Forelimb muscle (tissue), 1 donor: Measurements from ENCODE around the gene FOXP1. TPM values are rescaled to one million over a fixed set of nuclear protein-coding genes. Genes with fewer than 3 reads are reported as not detected.

Experiments
- DNase-seq: peaks from one replicate; pipeline ENCODE4 v3.0.0-alpha.2; 2013; ENCODE audit warnings: low read depth
- polyA plus RNA-seq: library from polyadenylated mRNA; unstranded; fragments of 120-200 nt; gene quantifications from one replicate; pipeline ENCODE4 v1.2.1, GENCODE V29; 2013; ENCODE audit not compliant: insufficient read length

FOXP1 gene
- polyA plus RNA-seq, 1 donor: 15.8 TPM

DNA sequence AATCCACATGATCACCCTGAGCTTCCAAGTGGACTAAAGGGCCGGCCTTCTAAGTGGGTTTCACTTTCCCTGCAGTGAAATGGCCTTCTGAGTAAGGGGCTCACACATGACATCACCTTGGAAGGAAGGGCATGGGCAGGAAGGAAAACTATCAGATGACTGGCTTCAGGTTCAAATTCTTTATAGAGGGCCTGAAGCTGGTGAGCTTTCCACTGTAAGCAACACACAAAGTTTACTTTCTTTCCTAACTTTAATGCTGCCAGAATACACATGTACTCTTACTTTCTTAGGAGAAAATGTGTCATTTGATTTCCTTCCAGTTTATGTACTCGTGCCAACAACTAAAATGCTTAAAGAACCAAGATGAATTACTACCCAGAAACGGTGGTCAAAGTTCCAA lies 475.6 kb downstream of the FOXP1 start:
- DNase-seq: no peak

GRCh38 chr3:71104976-71105375 lies 478.6 kb downstream of the FOXP1 start:
- DNase-seq: no peak

DNA sequence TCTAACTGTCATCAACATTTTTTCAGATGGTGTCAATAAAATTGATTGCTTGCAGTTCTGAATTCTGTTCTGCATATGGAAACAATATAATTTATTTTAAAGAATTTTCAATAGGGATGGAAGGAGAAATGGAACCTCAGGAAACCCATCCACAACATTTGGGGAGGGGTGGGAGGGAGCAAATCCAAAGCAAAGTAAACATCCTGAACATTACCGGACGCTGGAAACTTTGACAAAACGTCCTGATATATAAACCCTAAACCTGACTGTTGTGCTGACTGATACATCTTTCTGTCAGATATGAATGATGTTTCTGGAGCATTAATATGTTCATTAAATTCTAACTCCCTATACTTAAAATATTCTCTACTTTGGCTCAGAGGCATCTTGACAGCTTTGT lies 479.0 kb downstream of the FOXP1 start:
- DNase-seq: no peak

DNA sequence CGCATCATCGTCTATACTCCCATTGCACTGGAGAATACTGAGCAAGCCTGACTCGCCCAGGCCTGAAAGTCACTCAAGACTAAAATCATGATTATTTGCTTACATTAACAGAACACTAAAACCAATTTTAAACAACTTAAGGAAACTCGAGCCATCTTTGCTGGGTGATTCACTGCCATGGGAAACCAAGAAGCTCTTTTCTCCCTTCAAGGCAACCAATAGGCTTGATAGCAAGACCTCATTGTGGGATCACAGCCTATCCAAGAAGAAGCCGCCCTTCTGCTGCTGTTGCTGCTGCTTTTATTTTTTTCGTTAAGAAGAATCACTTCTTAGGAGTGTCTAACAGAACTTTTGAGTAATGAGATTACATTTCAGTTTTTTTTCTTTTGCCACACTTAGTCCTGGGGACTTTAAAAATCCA lies 479.4 kb downstream of the FOXP1 start:
- DNase-seq: peak; percentile 38

DNA sequence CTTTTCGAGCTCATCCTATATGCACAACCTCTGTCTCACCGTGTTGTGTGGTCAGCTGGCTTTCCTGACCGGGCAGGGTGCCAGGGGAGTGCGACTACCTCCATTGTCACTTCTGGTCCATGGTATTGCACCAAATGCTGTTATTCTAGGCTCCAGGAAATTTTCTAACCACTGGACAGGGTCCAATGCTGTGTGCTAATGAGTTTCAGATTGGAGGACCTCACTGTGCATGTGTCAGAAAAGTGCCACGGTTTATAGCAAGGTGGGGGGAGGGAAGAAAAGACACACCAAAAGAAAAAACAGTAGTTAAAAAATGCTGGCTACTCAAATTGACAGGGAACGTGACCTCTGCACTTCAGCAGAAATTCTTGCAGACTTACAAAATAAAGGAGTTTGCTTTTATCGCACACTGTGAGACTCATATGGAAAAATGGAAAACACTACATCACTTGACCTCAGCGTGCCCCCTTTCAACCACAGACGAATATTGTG lies 480.1 kb downstream of the FOXP1 start:
- DNase-seq: no peak

DNA sequence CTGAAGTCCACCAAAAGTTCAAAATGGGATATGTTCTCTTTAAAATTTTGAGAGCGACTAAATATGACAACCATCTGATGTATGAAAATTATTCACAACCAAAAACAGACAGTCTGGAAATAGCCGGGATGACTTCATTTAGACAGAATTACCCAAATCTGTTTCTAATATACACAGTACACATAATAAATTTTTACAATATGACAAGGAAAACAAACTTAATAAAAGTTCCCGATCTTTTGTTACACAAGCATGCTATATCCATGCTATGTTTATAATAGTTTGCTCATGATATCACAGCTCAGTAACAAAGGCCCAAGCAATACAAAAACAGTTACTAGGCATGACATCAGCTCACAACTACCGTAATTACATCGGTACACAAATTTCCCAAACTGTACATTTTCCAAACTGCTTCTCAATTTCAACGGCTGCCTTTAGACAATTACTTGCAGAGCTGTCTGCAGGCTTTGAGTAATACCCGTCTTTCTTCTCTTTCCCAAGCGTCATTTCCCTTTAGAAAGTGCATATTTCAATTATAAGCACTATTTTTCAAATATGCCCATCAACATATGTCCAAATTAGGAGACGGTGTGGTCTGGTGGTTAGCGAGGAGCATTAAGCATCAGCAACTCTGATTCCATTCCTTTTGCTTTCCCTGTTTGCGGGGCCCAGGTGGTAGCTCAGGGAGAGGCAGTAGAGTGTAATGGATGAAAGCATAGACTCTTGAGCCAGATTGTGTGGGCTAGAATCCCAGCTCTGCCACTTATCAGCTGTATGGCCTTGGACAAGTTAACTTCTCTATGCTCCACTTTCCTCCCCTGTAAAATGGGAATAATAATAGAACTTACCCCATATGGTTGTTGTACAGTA lies 481.2 kb downstream of the FOXP1 start:
- DNase-seq: peak; percentile 87

GRCh38 chr3:71101626-71102025 lies 481.9 kb downstream of the FOXP1 start:
- DNase-seq: no peak

DNA sequence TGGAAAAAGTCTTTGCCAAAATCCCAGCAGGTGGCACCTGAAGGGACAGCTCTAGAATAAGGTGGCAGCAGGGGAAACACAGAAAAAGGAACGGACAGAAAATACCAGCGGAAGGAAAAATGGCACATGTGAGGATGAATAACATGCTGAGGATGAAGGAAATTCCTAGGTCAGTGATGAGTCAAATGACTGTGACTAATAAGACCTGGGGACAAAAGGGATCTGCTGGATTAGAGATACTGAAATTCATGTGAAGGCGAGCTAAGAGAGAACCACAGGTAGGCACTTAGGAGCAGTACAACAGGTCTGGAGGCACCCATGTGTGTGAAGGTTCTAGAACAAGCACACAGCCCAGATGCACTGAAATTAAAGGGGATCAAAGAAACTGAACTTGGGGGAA lies 482.5 kb downstream of the FOXP1 start:
- no peak for DNase-seq

DNA sequence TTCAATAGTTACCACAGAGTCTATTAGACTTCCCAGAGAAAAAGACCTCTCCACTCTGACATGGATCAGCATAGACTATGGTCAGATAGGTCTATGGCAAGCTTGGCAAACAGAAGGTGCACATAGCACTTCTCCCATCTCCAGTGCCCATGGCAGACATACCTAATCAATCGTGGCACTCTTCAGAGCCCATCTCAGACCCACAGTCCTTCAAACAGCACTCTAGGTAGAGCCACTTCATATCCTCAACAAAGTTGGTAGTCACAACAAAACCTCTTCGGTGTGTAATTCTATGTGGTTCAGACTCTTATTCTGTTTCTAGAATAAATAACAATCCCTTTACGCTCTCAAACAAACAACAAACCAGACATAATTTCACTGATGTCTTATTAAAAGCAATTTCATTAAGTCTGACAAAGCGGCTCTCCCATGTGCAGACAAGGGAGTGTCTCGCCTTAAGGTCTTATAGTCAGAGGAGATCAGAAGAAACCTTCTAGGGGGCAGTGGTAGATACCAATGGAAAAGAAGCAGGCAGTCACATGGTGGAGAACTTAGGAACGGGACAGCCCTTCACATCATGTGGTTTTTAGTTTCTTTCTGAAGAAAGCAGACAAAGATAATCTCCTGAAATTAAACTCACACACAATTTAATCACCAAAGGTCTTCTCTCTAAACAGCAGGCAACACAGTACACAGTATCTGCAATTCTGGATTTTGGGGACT lies 483.4 kb downstream of the FOXP1 start:
- DNase-seq: no peak

GRCh38 chr3:71097557-71097956 lies 486.0 kb downstream of the FOXP1 start:
- no peak for DNase-seq

DNA sequence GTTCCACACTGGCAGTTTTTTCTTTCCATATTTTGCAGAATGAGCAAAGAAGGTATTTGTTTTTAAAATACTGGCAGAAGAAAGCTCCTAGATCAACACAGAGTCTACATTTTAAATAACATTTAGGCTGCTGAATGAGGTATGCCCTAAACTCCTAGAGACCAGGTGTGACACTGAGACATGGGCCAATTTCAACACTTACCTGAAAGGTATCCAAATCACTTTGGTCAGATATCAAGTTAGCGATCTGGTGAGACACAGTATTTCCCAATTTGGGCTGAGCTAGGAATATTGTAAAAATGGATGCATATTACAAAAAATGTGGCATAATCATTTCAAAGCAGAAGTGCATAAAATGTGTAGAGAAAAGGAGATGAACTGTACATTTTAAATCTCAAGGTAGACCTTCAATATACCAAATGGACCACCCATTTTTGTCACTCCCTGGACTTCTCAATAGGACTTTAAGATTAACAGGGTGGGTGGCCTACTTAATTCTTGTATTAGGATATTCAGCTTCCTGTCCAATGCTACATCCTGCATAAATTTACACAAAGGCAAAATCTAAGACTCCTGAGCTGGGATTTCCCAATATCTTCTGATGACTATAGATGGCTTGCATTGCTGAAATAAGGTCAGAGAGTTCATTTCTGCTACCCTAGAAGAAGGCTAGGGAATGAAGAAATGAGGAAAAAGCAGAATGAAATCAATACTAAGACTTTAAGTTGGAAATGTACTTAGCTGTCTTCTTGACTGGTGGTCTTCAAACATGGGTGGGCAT lies 487.8 kb downstream of the FOXP1 start:
- no peak for DNase-seq

GRCh38 chr3:71094658-71095209 lies 488.8 kb downstream of the FOXP1 start:
- DNase-seq: no peak

DNA sequence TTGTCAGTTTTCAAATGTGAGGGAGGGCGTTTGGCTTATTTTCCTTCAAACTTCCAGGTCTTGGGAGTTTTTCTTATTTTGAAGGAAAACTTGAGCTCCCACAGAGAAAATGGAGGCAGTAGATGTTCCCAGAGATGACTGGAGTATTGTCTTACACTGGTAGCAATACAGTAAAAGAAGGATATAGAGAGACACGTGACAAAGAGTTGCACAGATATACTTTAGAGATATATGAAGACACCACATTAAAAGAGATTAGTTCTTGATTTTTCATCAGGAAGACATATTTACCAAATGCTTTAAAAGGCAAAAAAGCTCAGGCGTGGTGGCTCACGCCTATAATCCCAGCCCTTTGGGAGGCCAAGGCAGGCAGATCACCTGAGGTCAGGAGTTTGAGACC lies 490.9 kb downstream of the FOXP1 start:
- DNase-seq: no peak

DNA sequence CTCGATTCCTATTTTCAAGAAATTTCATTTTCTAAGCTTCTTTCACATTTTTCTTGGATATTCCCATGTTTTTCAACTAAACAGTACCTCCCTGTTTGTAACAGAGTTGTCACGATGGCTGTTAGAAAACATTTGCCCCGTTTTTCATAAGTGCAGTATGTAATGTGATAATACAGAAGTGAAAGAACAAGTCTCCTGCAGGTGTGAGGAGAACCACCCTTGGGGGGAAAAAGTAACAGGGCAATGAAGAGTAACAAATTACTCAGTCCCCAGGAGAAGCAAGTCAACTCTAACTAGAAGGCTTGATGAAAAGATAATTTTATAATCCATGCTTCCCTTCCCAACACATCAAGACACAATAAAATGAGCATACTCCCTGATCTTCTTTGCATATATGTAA lies 493.3 kb downstream of the FOXP1 start:
- DNase-seq: no peak

DNA sequence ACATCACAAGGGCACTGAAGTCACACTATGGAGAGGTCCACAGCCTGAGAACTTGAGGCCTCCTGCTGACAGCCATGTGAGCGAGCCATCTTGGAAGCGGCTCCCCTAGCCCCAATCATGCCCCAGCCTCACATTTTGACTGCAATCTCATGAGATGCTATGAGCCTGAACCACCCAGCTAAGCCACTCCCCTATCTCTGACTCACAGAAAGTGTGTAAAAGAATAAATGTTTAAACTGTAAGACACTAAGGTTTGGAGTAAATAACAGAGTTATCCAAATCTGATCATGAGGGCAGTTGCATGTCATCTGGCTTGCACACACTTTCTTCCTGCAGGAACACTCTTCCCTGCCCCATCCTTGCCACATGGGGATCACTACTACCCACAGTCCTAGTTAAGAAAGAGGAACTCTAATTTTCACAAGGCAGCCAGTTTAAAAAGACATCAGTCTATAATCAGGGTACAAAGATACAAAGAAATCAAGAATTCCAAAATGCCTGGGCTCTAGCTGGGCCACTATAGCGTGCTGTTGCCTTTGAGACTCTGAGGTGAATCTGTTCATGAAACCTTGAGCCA lies 494.2 kb downstream of the FOXP1 start:
- no peak for DNase-seq

GRCh38 chr3:71088742-71089141 lies 494.8 kb downstream of the FOXP1 start:
- no peak for DNase-seq

- DNase-seq: no peak
These were observed 495.4 kb downstream of the FOXP1 start for GRCh38 chr3:71088019-71088708.

DNA sequence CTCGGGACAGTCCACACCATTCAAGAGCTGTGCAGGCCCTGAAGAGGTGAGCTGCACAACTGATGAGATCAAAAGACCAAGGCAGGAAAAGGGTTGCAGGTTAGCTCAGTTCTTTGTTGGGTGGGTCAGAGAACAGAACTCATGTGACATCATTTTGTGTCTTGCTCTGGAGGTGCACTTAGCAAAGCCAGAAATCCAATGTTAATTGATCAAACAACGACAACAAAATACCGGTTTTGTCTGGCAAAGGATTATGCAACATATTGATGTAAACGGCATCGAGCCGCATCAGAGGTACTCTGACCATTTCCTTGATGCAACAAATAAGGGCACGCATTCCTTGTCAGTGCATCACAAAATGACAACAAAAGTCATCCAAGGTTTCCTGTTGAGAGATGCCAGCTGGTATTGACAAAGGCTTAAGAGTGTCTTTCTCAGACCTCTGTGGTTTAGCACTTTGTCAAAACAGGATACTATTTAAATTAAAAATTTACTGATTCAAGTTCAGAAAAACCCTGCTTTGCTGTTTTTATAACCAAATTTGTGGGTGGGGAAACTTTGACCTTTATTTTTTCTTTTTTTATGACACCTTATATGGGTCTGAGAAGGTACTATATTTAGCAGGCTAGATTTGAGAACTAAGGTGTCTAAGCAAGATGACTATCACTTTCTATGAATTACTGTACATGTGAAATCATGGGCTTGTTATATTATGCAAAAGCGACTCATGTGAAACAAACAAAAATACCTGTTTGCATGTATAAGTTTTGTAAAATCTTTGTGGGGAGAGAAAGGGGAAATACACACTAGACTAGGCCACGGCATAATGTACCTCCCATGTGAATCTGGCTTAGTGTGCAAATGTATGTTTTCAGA lies 496.1 kb downstream of the FOXP1 start:
- no peak for DNase-seq

DNA sequence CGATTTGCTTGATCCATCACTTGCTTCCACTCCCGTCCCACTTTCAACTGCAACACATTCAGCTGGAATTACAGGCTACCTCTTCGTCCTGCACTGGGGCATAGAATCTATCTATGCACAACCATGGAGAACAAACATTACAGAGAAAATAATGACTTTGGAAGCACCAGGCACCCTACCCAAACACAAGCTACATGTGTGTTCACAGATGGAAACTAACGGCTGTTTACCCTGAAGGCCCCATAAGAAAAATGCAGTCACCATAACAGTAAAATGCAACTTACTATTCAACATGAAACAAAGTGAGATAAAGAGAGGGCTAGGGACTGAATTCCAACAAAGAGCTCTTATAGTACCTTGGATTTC lies 496.8 kb downstream of the FOXP1 start:
- DNase-seq: no peak

- no peak for DNase-seq
These were observed 499.8 kb downstream of the FOXP1 start for GRCh38 chr3:71083726-71084131.
